G401.6 (cell line): ENCODE results near the gene ADGRA1.
"Not testable (repeated sequence)": the region's sequence is repeated elsewhere in the genome, so short reads cannot be mapped to it uniquely, and the experiment has no call there.

Experiments used
- FAIRE-seq: peaks from 2 replicates; lab custom pipeline; 2012; peaks lifted over from hg19 to GRCh38; lab: Jason Lieb, UNC

Gene ADGRA1

GRCh38 chr10:133087679-133088178 is at the start of gene ADGRA1:
Gene ADGRA1 (plus strand): TSS chr10:133087924. CDS start chr10:133088910, 986 bp downstream.
- no peak for FAIRE-seq

GRCh38 chr10:133038036-133038823 is 49.5 kb upstream of the ADGRA1 start:
- no peak for FAIRE-seq

GRCh38 chr10:133039107-133039802 is 48.5 kb upstream of the ADGRA1 start:
- no peak for FAIRE-seq

GRCh38 chr10:133039803-133040165 is 47.9 kb upstream of the ADGRA1 start:
- no peak for FAIRE-seq

- no peak for FAIRE-seq
These were observed 47.5 kb upstream of the ADGRA1 start for GRCh38 chr10:133040198-133040597.

- no peak for FAIRE-seq
These were observed 46.6 kb upstream of the ADGRA1 start for GRCh38 chr10:133041101-133041500.

- FAIRE-seq, result no peak
These were observed 45.7 kb upstream of the ADGRA1 start for GRCh38 chr10:133042061-133042460.

- no peak for FAIRE-seq
These were observed 44.9 kb upstream of the ADGRA1 start for GRCh38 chr10:133042816-133043215.

- FAIRE-seq, result no peak
These were observed 44.0 kb upstream of the ADGRA1 start for GRCh38 chr10:133043541-133044225.

- no peak for FAIRE-seq
These were observed 43.3 kb upstream of the ADGRA1 start for GRCh38 chr10:133044401-133044811.

- no peak for FAIRE-seq
These were observed 42.0 kb upstream of the ADGRA1 start for GRCh38 chr10:133045556-133046389.

- FAIRE-seq, result no peak
These were observed 41.3 kb upstream of the ADGRA1 start for GRCh38 chr10:133046390-133046765.

- no peak for FAIRE-seq
These were observed 40.1 kb upstream of the ADGRA1 start for GRCh38 chr10:133047526-133048123.

- FAIRE-seq, result no peak
These were observed 39.5 kb upstream of the ADGRA1 start for GRCh38 chr10:133048266-133048665.

- FAIRE-seq, result no peak
These were observed 38.8 kb upstream of the ADGRA1 start for GRCh38 chr10:133048926-133049325.

GRCh38 chr10:133049639-133050038 is 38.1 kb upstream of the ADGRA1 start:
- no peak for FAIRE-seq

- no peak for FAIRE-seq
These were observed 37.4 kb upstream of the ADGRA1 start for GRCh38 chr10:133050371-133050770.

- FAIRE-seq, result no peak
These were observed 35.6 kb upstream of the ADGRA1 start for GRCh38 chr10:133052076-133052475.

GRCh38 chr10:133053527-133054133 is 34.1 kb upstream of the ADGRA1 start:
- not testable (repeated sequence) for FAIRE-seq

- no peak for FAIRE-seq
These were observed 32.3 kb upstream of the ADGRA1 start for GRCh38 chr10:133055470-133055869.

GRCh38 chr10:133056001-133056400 is 31.7 kb upstream of the ADGRA1 start:
- FAIRE-seq, result no peak
